Stimulated activated CD4-positive, alpha-beta T cell treated with anti-CD3 and anti-CD28 coated beads, Interleukin-15, amount 100 ng/mL, for 24 hours (primary cell): ENCODE data around the gene DENND4A.
"Not testable (repeated sequence)": the region's sequence is repeated elsewhere in the genome, so short reads cannot be mapped to it uniquely, and the experiment has no call there.

ENCODE experiments used
- DNase-seq: peaks from one replicate; pipeline ENCODE4 v3.0.0-alpha.2; 2020

Gene DENND4A

DNA sequence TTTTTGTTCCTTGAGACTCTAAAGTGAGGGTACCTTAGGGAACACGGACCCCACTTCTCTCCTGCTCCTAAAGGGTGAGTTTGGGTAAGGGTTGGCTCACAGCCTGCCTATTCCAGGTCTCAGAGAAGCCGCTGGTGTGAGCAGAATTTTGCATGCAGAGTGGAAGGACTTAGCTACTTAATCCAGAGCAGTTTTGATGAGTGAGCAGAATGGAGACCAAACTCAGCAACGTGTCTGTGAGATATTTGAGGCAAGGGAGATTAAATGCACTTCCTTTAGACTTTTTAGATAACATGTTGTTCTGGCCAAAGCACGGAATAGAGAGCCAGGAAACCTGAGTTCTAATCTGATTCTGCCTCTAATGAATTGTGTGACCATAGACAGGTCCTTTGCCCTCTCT is 165.2 kb downstream of the DENND4A start:
- no peak for DNase-seq

DNA sequence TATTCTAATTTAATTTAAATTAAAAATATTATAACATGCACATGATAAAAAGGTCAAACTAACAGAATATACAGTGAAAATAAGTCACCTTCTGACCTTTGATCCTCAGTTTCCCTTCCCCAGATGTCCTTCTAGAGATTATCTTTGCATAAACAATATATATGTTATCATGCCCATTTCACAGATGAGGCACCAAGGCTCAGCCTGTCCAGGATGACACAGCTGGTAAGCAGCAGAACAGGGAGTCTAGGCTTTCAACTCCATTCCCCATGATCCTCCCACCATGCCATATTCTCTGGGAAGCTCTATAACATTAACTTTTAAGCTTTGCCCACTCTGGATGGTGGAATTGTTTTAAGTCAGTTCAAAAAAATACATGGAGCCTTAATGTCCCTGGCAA is 169.0 kb downstream of the DENND4A start:
- DNase-seq: no peak

DNA sequence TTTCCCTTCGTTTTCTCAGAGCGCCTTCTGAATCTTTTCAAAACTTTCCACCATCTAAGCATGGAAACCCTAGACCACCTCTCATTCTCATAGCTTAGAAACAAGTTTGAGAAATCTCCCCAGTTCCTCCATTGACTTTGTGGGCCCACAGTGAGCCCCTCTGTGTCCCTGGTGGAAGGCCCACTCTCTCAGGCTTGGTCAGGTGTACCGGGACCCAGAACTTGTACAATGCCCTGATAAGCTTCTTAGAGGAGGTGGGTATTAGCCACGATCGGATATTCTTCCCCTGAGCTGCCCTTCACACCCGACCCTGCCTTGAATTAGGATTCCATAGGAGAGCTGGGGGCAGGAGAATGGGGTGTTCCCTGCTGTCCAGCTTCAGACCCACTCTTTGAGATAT is 170.5 kb downstream of the DENND4A start, which contains the start of gene SLC24A1:
Gene SLC24A1, plus strand, starts transcription at position 301 of the 400 bp plus-strand sequence. CDS start 2,143 bp downstream, outside the sequence.
- DNase-seq: no peak

DNA sequence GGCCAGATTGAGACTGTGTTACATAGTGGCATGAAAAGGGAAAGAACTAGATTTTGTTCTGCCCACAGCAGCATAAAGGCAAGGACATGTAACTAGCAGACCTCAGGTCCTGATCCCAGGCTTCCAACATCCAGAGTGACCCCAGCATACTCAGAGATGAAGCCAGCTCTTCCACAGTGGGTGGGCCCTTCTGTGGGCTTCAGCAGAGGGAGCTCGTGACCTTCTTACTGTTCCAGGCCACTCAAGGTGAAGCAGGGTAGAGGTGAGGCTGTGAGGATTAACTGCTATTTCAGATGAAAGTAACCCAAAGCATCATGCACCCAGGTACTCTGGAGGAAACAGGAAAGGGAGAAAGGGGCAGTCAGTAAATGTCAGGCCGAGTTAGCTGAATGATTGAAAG is 171.3 kb downstream of the DENND4A start:
- no peak for DNase-seq

DNA sequence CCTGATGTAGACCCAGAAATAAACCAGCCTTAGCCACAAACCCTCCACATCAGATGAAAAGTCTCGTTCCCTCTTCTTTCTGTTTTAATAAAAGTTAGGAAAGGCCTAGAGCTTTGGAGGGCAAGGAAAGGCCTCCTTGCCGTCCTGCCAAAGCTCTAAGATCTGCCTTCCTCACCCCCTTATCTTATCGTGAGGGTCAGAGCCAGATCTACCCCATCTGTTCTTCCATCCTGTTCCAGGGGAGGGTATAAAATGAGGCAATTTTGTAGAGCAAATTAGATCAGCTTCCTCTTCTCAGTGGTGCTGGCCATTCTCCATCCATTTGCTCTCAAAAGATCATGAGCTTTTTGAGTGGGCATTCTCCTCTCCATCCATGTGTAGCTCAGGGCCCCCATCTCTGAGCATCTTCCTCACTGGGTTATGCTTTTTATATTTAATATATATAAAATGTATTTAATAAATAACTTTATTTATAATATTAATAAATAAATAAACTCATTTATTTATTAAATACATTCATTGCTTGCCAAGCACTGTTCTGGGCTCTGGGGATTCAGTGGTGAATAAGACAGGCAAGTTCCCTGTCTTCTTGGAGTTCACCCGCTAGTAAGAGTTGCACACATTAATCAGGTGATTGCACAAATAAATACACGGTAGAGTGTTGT is 172.3 kb downstream of the DENND4A start:
- no peak for DNase-seq

DNA sequence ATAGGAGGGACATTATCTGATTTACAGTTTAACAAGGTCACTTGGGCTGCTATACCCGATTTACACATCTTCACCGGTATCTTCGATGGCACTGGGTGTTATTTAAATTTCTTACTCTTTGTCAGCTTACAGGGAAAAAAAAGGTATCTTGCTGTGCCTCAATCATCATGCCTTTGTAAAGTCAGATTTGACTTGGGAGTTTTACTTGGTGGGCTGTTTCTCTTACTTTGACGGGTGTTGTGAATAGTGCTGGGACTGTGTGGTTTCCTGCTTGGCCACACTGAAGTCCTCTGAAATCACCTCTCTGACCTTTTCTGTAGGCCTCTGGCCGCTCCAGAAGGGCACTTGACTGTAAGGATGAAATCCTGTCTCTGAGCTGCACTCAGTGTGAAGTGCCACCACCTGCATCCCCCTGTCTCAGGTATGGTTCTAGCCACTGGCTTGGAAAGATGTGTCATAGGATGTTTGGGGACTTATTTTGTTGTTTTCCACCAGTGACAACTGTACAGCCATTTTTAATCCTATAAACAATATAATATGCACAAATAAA is 173.5 kb downstream of the DENND4A start:
- no peak for DNase-seq

DNA sequence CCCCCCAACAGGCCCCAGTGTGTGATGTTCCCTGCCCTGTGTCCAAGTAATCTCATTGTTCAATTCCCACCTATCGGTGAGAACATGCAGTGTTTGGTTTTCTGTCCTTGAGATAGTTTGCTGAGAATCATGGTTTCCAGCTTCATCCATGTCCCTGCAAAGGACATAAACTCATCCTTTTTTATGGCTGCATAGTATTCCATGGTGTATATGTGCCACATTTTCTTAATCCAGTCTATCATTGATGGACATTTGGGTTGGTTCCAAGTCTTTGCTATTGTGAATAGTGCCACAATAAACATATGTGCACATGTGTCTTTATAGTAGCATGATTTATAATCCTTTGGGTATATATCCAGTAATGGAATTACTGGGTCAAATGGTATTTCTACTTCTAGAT is 176.2 kb downstream of the DENND4A start:
- DNase-seq: not testable (repeated sequence)

DNA sequence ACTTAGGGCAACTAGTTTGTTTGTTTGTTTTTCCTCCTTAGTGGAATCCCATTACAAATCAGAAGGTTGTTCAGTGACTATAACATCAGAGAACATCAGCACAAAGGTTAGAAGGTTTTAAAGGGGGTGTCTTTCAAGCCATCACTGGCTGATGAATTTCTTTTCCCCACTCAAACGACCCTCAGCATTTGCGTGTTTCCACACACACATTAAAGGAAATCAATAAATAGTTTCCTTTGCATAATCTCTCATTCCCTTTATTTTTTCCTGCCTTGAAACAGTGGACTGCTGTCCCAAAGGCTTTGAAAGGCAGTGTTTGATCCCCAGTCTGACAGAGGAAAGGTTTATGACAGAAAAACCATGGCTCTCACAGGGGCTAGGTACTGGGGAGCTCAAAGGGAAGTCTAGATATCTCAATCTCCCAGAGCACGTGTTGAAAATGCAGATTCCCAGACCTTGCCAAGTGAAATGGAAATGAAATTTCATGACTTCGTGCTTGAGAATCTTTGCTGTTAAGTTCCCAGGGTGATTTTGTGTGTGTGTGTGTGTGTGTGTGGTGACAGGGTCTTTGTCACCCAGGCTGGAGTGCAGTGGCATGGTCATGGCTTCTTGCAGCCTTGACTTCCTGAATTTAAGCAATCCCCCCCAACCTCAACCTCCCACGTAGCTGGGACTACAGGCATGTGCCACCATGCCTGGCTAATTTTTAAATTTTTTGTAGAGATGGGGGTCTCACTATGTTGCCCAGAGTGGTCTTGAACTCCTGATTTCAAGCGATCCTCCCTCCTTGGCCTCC is 178.9 kb downstream of the DENND4A start:
- DNase-seq: no peak

DNA sequence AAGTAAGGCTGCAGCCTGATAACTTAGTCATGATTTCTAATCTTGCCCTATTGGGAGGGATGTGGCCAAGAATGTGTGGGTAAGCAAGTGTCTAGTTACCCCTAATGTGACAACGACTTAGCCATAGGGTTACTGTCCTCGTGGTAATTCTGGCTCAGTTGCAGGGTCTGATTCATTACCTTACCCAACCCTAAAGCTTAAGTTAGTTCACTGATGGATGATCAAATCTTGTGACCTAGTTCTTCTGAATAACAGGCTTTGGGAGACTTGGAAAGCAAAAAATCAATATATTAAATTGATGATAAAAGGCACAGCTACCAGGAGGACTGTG is 179.5 kb downstream of the DENND4A start:
- DNase-seq: no peak

DNA sequence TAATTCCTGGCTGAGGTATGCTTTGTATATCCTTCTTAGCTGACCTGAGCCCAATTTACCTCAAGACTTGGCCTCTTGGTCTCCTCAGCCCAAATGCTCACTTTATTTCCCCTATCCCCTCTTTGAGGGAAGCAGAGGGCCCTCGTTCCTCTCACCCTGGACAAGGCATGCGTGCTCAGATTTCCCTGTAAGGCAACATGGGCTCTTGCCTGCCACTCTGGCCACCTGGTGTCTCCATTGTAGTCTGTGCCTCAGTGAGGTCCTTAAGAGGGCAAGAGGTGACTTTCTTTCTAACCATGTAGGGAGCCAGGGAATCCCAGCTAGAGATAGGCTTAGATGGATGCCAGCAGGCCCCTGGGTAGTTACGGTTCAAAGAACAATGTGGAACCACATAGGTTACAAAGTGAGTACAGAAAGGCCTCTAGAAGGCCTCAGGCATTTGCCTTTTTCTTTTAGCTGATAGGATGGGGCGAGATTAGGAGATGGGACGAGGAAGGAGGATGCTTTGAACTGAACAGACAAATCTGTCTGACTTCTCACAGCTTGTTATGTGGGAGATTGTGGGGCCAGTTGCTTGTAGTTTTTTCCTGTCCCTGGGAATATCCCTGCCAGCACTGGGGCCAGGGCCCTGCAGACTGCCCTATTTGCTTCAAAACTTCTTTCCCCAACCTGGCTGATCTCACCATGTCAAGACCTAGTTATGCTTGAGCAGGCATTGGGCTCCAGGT is 180.0 kb downstream of the DENND4A start:
- no peak for DNase-seq

DNA sequence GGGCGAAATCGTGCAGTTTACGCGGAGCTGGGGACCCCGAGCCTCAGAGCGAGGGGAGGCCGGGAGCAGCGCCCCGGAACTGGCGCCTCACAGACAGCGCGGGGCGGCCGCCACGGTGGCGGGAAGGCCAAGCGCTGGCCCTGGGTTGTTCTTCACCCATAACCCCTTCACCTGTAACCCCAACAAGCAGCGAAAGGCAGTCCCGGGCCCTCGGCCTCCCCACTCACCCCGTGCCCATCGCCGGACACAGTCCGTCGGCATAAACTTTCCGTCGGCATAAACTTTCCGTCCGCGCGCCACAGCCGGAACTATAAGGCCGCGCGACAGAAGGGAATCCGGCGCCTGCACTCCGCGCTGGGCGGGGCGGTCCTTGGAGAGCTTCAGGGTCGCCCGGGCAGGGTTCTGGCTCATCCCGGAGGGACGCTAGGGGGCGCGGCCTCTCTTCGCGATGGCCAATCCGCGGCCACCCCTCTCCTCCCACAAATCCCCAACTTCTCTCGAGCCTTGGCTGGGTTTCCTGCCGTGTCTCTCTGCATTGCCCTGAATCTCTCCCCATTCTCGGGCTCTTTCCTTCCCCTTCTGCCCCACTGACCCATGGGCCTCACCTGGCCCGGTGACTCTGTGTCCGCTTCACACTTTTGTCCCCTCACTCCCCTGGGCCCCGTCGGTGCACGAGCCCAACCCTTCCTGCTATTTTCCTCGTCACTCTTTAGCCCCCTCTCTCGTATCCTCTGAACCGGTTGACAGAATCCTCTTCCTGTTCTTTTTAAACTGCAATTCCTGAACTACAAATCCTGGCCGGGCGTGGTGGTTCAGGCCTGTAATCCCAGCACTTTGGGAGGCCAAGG is 181.0 kb downstream of the DENND4A start, which contains the start of gene INTS14:
Gene INTS14, minus strand, starts transcription at position 261 of the 848 bp plus-strand sequence. CDS start 3,751 bp downstream, outside the sequence.
- DNase-seq: peak; percentile 99
